GM21825 (cell line): Measurements from ENCODE around the gene C14orf39.

ENCODE experiments used
- ATAC-seq: cut with Tn5 transposase; IDR thresholded peaks from one replicate; pipeline ENCODE4 v1.9.1; 2021; ENCODE audit warnings: mild to moderate bottlenecking, moderate library complexity; ENCODE audit not compliant: unreplicated experiment

C14orf39 gene, protein sequence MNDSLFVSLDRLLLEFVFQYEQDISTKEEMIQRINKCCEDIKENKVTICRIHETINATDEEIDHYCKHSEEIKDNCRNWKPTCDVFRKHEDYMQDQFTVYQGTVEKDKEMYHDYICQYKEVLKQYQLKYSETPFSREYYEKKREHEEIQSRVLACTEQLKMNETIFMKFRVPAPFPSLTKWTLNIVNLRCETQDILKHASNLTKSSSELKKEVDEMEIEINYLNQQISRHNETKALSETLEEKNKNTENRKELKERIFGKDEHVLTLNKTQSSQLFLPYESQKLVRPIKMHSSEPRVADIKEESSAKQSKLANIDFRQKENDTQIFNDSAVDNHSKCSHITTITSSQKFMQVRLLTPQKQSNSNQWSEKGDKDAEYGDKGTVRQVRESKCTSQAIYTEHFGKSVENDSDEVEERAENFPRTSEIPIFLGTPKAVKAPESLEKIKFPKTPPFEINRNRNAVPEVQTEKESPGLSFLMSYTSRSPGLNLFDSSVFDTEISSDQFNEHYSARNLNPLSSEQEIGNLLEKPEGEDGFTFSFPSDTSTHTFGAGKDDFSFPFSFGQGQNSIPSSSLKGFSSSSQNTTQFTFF

DNA sequence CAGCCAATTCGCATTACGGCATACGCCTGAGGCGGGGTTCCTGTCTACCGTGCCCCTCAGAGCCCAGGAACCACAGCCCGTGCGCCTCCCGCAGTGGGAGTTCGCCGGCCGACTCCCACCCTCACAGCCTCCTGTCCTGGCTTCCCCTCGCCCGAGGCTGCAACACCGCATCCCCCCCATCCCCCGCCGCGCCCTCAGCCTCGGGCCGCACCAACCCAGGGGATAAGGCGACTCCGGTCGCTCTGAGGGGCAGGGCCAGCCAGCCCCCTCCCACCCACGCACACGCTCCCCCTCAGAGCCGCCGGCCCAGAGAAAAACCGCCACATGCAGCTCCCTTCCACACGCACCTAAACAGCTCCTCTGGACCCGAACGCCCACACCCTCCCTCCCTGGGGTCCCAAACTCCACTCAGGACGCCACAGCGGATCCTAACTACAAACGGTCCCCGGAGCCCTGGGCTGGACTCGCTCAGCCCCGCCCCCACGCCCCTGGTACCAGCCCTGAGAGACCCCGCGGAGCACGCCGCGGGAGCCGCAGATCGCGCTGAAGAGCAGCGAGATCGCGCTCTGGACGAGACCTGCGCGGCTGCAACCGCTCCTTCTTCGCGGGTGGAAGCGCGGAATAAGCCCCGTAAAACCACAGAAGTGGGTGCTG lies at the start of gene C14orf39:
Gene C14orf39 (minus strand): TSS at position 466 of the 654 bp plus-strand sequence. CDS start 985 bp downstream, outside the sequence.
- no peak for ATAC-seq

DNA sequence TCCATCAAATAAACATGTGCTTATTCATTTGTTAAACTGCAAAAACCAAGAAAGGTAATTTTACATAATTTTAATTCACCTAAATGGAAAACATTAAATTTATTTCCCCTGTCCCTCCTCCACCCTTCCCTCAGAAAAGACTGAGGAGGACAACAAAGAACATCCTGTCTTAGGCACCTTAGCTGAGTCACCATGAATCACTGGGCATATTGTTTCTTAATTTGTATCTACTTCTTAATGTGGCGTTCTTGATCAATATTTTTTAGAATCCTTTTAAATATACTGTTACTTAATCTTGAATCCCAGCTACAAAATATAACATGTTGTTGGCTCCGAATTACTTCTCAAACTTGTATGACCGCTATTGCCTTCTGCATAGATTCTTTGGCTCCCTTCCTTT lies 46.6 kb upstream of the C14orf39 start:
- no peak for ATAC-seq

DNA sequence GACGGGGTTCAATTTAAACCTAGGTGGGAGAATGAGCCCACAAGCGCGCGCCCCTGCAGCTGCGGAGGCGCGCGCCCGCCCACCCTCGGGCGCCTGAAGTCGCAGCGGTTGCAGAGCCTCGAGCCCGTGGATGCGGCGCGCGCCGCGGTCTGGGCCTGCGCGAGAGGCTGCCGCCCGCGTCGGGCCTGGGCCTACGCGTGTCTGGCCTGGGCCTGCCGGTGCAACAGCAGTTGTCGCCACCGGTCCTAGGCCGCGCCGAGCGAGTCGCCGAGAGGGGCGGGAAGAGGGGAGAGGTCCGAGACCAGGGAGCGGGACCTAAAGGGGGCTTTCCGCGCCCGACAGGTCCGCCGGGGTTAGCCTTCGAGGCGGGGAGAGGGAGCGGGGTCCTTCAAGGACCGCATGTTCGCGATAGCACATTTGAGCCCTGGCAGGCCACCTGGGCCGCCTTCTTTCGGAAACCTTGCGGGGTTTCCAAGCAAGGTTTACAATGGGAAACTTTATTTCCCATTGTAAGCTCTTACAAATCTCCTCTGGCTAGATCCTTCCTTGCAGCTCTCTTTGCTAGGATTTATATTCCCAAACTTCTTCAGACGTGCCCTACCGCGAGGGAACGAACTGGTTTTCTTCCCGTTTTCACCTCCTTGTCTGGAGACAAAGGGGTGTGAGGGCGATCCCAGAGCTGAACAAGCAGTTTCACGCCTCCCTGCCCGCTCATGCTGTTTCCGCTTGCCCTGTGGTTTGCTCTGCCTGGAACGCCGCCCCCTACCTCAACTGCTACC lies 29.8 kb upstream of the C14orf39 start:
- ATAC-seq, result no peak

DNA sequence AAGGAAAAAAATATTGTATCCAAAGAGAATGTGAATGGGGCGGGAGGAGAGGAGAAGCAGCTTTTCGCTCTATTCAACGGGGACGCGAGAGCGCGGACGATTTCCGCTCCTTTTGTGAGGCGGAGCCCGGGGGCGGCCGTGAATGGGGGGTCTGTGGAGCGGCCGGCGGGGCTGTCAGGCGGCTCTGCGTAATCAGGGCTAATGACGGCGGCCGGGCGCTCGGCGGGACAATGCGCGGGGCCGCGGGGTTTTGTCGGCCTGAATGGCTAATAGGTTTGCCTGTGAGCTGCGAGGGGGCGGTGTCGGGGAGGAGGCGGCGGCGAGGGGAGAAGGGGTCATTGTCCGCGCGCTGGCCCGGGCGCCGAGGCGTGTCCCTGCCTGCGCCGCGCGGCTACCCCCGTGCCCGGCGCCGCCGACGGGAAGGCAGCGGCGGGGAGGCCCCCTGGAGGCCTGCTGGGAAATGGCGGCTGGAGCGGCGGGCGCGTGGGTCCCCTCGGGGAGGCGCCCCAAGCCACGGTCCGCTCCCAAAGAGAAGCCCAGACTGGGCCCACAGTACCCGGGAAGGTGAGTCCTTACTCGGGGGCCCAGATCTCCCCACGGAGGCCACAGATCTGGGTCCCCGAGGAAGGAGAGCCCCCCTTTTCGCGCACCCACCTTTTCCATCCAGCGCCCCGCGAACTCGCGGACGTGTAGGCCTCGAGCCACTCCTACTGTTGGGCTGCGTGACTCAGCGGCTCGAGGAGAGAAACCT lies 29.1 kb upstream of the C14orf39 start:
- no peak for ATAC-seq

DNA sequence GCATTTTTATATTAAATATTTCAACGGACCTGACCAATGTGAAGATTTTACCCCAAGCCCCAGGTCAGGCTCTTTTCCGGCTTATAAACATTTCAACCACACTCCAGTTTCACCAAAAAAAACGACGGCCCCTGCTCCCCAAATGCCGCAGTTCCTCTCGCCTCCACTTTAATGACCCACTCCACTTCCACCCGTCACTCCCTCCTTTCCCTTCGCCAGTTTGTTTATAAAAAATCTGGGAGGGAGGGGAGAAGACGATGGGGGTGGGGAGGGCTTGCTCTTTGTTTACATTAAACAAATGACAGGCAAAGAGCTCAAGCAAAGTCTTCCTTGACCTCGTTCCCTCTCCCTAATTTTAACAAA lies 28.5 kb upstream of the C14orf39 start:
- ATAC-seq, result no peak

DNA sequence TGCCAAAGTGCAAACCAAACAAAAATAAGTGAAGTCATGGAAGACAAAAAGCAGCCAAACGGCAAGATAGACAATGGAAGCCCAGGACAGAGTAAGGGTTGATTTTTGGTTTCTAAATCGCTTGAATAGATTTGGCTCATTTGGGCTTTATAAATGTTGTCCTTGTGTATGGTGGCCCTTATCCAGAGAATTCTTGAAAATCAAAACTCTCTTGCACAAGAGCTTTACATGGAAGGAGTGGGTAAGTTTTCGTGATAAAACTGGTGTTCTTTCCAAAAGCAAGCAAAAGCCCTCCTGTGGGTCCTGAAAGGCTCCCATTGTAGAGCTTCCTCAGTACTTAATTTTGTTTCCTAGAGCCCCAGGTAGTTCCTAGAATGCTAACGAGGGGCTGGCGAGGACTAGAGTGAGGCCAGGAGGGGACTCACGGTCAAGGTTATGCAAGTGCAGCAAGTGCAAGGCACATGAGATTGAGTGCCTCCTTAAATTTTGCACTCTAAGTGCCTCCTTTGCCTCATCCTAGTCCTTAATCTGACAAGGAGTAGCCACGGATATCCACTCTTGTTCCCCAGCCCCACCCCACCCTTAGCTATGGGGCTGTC lies 27.2 kb upstream of the C14orf39 start:
- ATAC-seq, result no peak

DNA sequence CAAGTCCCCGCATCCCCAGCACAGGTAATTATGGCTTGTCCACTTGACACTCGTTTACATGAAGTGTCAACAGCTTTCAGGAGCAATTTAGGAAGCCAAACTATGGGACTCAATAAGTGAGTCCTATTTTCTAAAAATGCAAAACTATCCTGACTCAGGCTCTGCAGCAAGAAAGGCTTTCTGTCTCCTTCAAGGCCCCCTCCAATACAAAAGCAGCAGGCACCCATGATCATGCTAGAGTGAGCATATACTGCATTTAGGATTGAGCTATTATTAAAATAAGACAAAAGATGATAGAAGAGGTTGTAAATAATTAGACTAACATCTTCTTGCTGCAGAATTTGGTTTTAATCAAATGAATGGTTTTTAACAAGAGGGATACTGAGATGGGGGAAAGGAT lies 26.3 kb upstream of the C14orf39 start:
- ATAC-seq, result no peak

DNA sequence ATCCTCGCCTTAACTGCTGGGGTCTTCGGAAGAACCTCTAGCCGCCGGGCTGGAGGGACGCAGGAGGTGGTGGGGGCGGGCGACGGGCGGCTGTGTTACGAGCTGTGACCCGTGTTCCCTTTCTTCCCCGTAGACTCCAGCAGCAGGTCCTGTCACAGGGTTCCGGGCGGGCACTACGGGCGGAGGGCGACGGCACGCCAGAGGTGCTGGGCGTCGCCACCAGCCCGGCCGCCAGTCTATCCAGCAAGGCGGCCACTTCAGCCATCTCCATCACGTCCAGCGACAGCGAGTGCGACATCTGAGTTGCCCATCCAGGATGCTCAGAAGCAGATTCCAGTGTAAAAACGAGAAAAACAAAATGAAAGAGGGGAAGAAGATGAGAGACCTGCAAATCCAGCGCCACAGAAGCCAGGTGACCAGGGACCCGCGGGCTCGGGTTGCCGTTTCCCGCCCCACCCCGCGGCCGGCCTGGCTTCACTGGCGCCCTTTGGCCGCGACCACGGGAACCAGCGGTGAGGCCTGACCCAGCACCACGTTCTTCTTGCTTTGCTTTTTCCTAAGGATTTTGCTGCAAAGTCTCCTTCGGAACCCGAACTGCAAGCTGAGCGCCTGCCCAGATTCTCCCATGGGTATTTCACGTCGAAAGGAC lies 25.2 kb upstream of the C14orf39 start:
- no peak for ATAC-seq

DNA sequence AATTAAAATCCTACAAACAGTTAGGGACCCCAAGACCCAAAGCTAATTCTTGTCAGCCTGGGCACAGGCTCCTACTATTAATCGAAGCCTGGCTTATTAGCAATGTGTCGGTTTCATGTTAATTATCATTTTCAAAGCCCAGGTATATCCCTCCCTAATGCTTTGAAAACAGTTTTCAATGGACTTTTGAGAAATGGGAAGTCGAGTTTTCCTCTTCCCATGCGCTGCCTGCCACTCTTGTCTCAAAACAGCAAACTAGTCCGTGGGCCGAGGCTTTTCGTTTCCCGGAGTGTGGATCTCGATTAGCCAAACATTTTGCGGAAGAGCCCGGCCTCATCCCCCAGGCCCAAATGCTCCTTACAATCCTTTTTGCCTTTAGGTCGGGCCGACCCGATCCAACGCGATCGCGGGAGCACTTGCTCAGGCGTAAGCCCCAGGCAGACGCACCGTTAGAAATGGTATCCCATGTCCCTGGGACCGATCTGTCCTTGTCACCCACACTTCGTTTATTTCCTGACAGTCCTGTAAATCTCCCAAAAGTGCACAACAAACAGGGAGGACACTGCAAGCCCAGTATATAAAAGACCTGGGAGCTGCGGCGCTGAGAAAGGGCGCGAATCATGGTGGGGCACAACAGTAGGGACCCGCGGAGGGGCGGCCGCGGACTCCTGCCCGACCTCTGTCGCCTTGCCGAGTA lies 24.5 kb upstream of the C14orf39 start:
- no peak for ATAC-seq

DNA sequence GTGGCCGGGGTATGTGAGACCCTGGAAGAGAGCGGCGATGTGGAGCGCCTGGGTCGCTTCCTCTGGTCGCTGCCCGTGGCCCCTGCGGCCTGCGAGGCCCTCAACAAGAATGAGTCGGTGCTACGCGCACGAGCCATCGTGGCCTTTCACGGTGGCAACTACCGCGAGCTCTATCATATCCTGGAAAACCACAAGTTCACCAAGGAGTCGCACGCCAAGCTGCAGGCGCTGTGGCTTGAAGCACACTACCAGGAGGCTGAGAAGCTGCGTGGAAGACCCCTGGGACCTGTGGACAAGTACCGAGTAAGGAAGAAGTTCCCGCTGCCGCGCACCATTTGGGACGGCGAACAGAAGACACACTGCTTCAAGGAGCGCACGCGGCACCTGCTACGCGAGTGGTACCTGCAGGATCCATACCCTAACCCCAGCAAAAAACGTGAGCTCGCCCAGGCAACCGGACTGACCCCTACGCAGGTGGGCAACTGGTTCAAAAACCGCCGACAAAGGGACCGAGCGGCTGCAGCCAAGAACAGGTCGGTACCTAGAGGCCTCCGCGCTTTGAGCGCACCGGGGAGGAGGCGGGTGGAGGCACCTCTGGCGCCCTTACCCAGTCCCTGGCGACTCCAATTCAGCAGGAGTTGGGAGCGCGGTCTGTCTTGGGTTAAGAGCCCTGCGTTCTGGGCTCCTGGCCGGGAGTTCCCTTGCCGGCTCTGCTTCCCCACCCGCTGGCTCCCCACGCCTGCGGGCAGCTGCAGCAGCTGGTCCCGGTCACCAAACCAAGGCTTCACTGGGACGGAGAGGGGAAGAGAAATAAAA lies 23.8 kb upstream of the C14orf39 start:
- no peak for ATAC-seq

DNA sequence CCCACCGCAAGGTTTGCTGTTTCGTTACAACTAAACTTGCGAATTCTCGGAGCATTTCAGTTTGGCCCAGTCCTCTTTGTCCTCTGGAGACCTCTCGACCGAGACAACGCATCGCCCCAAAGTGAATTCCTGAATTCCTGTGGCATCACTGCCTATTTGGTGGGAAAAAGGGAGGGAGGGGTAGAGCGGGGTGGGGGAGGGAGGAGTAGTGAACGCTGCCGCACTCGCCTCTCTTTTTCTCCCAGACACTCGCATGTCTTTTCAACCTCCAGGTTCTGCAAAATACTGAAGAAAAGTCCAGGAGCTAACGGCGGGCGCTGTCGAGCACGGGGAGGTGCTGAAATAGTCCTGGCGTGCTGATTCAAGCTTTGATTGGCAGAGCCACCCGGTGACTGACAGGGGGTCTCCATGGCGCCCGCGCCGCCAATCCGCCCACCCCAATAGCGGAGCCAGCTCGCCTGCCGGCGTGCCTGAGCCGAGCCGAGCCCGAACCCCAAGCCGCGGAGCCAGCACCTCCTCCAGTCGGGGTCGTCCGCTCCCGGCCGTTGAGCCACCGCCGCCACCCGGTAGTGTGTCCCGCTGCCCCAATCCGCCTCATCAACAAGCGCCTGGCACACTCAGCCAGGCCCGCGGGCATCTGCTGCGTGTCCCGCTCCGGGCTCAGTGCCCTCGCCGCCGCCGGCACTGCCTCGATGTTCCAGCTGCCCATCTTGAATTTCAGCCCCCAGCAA lies 23.0 kb upstream of the C14orf39 start, which contains the start of gene SIX6:
Gene SIX6 (plus strand): TSS at position 440 of the 731 bp plus-strand sequence. CDS start 253 bp downstream, at position 693.
- no peak for ATAC-seq

DNA sequence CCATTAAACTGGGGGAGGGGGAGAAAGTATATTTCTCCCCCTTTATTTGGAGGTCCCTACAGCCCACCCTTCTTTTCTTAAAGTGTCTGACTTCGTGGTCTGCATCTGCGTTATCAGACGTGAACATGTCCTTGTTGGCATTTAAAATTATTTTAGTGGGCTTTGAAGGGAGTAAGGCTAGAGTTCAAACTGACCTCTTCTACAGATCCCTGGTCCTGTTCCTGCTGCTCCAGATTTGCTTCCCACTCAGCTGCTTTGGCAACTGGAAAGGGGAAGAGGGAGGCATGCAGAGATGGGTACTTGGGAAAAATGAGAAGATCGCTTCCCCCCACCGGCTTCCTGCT lies 22.5 kb upstream of the C14orf39 start:
- no peak for ATAC-seq

DNA sequence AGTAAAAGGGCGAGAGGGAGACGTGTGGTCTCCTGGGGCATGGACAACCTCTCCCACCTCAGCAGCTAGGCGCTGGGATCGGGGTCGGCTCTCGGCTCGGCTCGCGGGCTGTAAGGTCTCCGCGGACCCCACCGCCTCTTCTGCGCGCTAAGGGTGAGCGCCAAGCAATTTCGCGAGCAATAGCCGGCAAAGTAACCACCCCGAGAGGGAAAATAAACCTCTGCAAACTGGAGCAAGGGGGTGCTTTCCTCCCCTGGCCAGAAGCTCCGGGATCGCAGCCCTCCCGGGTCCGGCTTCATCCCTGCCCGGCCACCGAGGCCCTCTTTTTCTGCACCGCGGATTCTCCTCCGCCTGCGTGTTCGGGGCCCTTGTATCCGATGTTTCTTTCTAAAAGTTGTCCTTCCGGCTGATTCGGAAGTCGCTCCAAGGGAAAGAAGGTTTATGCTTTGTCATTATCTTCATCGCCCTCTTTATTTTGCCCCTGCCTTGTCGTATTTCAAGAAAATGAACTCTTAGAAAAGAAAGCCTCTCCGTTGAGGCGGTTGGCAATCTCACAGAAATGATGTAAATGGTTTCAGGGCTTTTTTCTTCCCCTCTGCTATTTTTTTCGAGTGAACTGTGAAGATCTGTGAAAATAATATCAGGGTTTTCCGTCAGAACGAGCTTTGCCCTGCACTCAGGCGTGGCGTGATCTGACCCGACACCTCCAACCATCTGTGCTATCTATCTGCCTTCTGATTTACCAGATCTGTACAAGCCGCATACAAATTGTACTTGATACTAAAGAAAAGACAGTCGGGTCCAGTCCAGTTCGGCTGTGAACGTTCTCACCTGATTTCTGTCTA lies 21.3 kb upstream of the C14orf39 start:
- no peak for ATAC-seq

DNA sequence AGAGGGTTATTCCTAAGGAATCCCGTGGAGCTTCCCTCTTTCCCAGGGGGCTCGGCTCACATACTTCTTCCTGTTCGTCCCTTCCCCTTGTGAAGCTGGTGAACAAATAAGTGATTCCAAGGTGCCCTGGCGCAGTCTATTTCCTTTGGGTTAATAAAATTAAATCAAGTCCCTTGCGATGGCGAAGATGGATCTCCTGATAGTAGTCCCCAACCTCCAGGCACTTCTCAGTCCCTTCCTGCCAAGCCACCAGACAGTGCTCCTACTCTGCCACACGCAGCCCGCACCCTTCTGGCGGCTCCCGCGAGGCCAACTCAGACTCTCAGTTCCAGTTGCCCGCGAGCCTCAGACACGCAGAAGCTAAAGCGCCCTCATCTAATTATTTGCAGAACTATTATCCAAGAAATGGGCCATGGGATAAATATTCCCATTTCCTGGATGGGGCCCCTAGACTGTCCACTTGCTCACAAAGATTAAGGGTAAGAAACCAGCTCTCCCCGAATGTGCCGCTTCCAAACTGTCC lies 20.7 kb upstream of the C14orf39 start:
- ATAC-seq, result no peak

DNA sequence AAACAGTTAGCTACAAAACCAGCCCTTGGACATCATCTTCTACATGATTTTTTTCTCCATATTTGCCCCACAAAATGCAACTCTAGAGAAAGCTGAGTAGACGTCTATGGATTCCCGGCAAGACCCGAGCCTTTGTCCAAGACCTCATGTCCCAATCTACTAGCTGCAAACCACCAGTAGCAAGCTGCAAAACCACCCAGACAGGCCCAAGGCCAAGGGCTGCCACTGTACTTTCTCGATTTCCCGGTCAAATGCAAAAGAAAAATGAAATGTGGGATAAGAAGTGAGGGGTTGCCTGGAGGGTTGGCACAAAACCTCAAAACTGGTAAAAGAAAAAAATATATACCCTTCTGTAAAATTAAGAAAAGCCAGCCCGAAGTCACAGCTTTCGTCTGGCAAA lies 20.1 kb upstream of the C14orf39 start:
- no peak for ATAC-seq

DNA sequence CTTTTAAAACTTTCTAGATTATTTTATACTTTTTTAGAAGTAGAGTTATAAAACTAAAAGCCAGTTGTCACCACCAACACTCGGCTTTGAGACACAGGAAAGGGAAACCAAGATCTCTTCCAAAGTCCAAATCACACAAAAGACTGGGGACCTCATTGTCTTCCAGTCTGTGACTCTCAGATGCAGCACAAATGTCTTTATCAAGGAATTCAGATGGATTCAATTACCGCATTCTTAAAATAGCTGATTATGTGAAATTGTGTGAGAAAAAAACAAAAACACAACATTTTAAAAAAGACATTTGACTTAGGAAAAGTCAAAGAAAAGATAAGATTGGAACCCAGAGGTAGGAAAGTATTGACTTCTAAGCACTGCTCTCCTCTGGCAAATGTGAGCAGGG lies 19.6 kb upstream of the C14orf39 start:
- ATAC-seq, result no peak
